Measurements from ENCODE around the gene L3HYPDH.

L3HYPDH gene

GRCh38 chr14:59424341-59425071 lies 59.7 kb downstream of the L3HYPDH start:
- no peak for DNase-seq

Data from NCI-H510A (cell line).